GM12891 (cell line): ENCODE results near the gene KLK8.

Source experiments
- DNase-seq: peaks from one replicate; pipeline ENCODE4 v3.0.0; 2011; ENCODE audit warnings: low spot score; ENCODE audit not compliant: insufficient read length
- FAIRE-seq: peaks from 2 replicates; lab custom pipeline; 2011; peaks lifted over from hg19 to GRCh38; lab: Jason Lieb, UNC
- PAX5 ChIP-seq: IDR thresholded peaks from 2 replicates; pipeline ENCODE4 v1.6.1; 2011; ENCODE audit warnings: low read length, moderate library complexity, mild to moderate bottlenecking; ENCODE audit not compliant: insufficient read depth, severe bottlenecking
- POLR2A ChIP-seq: IDR thresholded peaks from 2 replicates; pipeline ENCODE4 v1.6.1; 2011; ENCODE audit warnings: low read depth, low read length, control low read depth
- POLR2AphosphoS5 ChIP-seq: IDR thresholded peaks from 2 replicates; pipeline ENCODE4 v1.6.1; 2011; ENCODE audit warnings: low read depth, low read length, control low read depth
- POU2F2 ChIP-seq: IDR thresholded peaks from 2 replicates; pipeline ENCODE4 v1.6.1; 2011; ENCODE audit warnings: low read depth, mild to moderate bottlenecking, control low read depth, low read length, moderate library complexity
- SPI1 ChIP-seq: IDR thresholded peaks from 2 replicates; pipeline ENCODE4 v1.6.1; 2011; ENCODE audit warnings: low read depth, low read length, control low read depth
- TAF1 ChIP-seq: IDR thresholded peaks from 2 replicates; pipeline ENCODE4 v1.6.1; 2011; ENCODE audit warnings: low read depth, low read length, control low read depth

The KLK8 gene

DNA sequence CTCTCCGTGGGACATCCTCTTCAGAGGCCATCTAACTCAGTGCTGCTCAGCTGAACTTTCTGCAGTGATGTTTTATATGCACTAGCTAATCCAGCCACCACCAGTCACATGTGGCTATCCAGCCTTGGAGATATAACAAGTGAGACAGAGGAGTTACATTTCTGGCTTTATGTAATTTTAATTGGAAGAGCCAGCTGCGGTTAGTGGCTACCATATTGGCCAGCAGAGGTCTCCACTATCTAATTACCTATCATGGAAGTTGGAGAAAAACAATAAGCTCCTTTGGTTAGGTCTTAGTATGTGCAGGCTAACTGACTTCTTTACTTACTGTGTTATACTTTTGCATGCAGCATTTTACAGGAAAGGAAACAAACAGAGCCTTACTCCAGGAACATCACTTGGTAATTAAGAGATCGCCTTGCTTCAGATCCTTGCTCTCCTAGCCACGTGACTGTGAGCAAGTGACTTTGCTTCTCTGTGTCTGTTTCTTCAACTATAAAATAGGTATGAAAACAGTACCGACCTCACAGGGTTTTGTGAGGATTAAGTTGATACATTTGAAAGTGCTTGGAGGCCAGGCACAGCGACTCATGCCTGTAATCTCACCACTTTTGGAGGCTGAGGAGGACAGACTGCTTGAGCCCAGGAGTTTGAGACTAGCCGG is 19.7 kb upstream of the KLK8 start:
- TF ChIP-seq POLR2A (no peak), SPI1 (no peak), POU2F2 (no peak), POLR2AphosphoS5 (no peak), PAX5 (no peak), TAF1 (no peak)
- DNase-seq (no peak), FAIRE-seq (no peak)

- no peak for DNase-seq
- FAIRE-seq: no peak
- TF ChIP-seq PAX5: no peak
- TF ChIP-seq POLR2A: no peak
- TF ChIP-seq TAF1: no peak
- TF ChIP-seq POU2F2: no peak
- TF ChIP-seq POLR2AphosphoS5: no peak
- no peak for TF ChIP-seq SPI1
These were observed 18.1 kb upstream of the KLK8 start, which contains the start of gene KLK10 for GRCh38 chr19:51019544-51019925. Gene KLK10, minus strand, starts transcription at chr19:51019709. Its CDS starts 579 bp downstream, at chr19:51019130.

DNA sequence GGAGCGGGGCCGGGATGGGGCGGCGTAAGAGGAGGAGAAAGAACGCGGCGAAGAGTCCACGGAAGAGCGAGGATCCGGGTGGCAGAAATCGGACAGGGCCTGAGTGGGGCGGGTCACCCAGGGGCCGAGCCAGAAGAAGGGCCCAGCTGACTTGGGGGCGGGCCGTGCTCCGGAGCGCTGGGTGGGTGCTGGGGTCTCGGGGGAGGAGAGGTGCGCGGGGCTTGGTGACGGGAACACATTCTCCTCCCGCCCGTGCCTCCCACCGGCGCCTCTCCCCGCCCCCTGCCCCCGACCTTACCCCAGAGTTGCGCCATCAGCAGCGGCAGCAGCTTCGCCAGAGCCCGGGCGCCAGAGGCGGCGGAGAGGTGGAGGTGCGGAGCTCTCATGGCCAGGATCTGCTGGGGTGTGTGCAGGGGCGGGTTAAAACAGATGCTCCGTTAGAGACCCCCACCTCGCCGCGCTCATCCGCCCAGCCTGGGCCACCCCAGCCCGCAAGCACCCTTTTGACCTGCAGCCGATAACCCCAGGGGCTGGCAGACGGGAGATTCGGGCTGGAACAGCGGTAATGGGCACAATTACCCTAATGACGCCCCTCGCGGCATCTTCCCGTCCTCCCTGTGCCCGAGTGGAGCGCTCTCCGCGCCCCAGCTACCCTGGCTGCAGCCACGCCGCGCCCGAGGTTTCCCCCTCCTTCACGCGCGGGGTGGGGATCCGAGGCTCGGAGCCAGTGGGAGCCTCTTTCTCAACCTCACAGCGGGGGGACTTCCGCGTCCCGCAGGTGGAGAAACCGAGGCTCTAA is 17.5 kb upstream of the KLK8 start:
- TF ChIP-seq PAX5: no peak
- TF ChIP-seq POU2F2: no peak
- no peak for TF ChIP-seq TAF1
- no peak for TF ChIP-seq POLR2AphosphoS5
- no peak for TF ChIP-seq SPI1
- no peak for TF ChIP-seq POLR2A
- FAIRE-seq (no peak), DNase-seq (no peak)

GRCh38 chr19:51016798-51017683 is 15.6 kb upstream of the KLK8 start:
- FAIRE-seq: no peak
- no peak for DNase-seq

DNA sequence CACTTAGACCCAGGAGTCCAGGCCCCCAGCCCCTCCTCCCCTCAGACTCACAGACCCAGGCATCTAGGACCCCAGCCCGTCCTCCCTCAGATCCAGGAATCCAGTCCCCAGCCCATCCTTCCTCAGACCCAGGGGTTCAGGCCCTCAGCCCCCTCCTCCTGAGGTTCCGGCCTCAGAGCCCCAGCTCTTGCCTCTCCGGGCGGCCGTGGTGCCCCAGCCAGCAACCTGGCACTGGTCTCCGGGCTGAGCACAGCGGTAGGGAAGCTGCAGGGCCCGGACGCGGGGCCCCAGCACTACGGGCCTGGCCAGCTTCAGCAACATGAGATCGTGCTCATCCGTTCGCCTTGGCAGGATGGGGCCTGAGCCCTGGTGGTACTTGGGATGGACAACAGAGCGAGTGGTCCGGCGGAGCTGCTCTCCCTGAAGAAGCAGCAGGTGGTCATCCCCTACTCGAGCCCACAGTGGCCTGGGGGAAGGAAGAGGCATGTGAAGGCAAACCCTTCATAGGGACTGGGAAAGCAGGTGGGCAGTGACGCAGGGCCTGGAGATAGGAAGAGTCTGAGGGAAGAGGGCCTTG is 14.4 kb upstream of the KLK8 start:
- FAIRE-seq (no peak), DNase-seq (no peak)
- no peak for TF ChIP-seq PAX5
- TF ChIP-seq POLR2AphosphoS5: no peak
- TF ChIP-seq POU2F2: no peak
- TF ChIP-seq POLR2A: no peak
- no peak for TF ChIP-seq TAF1
- no peak for TF ChIP-seq SPI1

More at GRCh38 chr19:51016798-51017683, 15.6 kb upstream of the KLK8 start:
- TF ChIP-seq SPI1 (no peak), POLR2AphosphoS5 (no peak), POLR2A (no peak), POU2F2 (no peak), TAF1 (no peak), PAX5 (no peak)

DNA sequence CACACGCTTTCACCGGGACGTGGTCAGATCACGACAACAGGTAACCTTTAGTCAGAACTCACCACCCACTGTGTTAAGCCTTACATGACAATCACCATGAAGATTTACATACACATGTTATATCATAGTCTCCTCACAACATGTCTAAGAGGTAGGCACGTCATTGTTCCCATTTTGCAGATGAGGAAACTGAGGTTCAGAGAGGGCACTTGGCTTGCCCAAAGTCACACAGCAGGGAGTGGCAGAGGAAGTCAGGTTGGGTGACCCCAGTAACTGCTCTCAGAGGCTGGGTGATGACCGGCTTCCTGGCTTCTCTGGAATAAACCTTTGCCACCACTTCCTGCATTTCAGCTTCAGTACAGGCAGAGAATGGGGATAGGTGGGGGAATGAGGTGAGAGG is 12.8 kb upstream of the KLK8 start:
- TF ChIP-seq PAX5 (no peak), TAF1 (no peak), POLR2AphosphoS5 (no peak), POU2F2 (no peak), POLR2A (no peak), SPI1 (no peak)
- no peak for DNase-seq
- FAIRE-seq: no peak

- DNase-seq (no peak), FAIRE-seq (no peak)
- TF ChIP-seq POU2F2: no peak
- TF ChIP-seq POLR2AphosphoS5: no peak
- TF ChIP-seq PAX5: no peak
- TF ChIP-seq POLR2A: no peak
- TF ChIP-seq SPI1: no peak
- no peak for TF ChIP-seq TAF1
These were observed 11.3 kb upstream of the KLK8 start for GRCh38 chr19:51012661-51013190.

- no peak for DNase-seq
- no peak for FAIRE-seq
These were observed 8.8 kb upstream of the KLK8 start for GRCh38 chr19:51010066-51010795.

More at GRCh38 chr19:51010066-51010795, 8.8 kb upstream of the KLK8 start:
- no peak for TF ChIP-seq POU2F2
- no peak for TF ChIP-seq PAX5
- TF ChIP-seq SPI1: no peak
- TF ChIP-seq POLR2AphosphoS5: no peak
- TF ChIP-seq POLR2A: no peak
- TF ChIP-seq TAF1: no peak
